Lung microvascular endothelial cell (primary cell): ENCODE results near the gene NPHP4. TPM values are rescaled to one million over a fixed set of nuclear protein-coding genes. Genes with fewer than 3 reads are reported as not detected.

Experiments used
- DNase-seq, 2 donors: peaks; one replicate each; pipeline versions ENCODE4 v3.0.0 to v3.0.0-alpha.2; 2010; ENCODE audit warnings: low read depth in 2 of 2
- total RNA-seq: library from RNA; depleted of rRNA; stranded (reverse); fragments of >200 nt; gene quantifications from 2 replicates; pipeline ENCODE4 v1.2.1, GENCODE V29; 2014

NPHP4 gene
- 1.4 and 1.5 TPM in 2 replicates for total RNA-seq

DNA sequence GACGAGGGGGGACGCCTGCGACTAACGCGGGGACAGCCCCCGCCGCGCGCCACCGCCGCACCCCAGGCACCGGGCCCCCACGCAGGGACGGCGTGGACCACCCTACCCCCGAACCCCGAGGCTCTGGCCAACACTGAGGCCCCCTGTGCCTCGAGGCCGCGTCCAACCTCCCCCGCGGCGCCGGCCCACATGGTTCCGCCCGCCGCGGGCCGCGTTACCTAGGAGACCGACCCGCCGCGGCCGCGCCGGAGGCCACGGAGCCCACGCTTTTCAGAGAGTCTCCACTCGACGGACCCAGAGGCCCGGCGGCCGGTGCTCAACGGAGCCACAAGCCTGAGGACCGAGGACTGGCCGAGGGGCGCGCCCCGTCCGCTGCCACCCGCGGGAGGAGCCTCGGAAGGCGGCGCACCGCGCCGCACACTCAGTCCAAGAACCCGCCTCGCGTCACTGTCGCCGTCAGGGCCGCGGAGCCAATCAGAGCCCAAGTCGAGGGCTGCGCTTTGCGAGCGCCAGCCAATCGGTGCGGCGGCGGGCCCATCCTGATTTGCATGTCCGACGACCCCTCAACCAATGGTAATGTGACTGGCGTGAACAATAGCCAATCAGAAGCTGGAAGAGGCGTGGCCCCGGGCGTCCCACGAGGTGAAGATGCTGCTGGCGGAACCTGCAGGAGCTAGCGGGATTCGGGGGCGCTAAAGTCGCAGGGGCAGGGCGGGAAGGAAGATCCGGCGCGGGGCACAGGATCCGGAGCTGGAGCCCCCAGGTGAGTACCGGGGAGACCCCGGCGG is at the start of gene NPHP4:
TSS of gene NPHP4 (minus strand) at position 400 of the 788 bp plus-strand sequence. CDS start 6,136 bp downstream, outside the sequence.
- DNase-seq: peak; percentile 100

DNA sequence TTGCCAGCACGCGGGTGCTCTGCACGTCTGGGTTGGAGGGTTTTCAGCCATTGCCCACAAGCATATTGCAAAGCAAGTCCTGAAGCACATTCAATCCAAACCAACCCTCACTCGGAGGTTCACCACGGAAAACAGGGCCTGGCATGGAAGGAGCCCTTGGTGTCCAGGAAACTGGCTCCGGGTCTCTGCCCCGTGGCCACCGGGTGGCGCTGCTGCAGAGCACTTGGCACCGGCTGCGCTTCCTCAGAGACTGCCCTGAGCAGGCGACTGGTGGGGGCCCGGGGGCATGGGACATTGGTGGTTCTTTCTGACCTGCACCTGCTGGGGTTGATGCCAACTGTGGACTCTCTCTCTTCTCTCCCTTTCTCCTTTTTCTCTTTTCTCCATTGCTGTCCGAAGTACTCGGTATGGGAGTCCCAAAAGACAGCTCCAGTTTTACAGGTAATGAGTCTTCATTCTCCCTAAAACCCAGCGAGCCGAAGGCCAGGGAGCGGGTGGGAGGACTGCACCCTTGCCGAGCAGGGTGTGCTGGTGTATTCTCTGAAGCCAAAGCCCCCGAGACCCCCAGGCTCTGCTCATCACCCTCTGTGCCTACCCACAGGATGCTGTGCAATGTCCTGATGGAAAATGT is 49.3 kb upstream of the NPHP4 start:
- DNase-seq: peak; percentile 47 to 59

GRCh38 chr1:6040861-6041415 is 48.7 kb upstream of the NPHP4 start:
- DNase-seq: no peak

GRCh38 chr1:6040444-6040843 is 48.2 kb upstream of the NPHP4 start:
- DNase-seq: no peak

DNA sequence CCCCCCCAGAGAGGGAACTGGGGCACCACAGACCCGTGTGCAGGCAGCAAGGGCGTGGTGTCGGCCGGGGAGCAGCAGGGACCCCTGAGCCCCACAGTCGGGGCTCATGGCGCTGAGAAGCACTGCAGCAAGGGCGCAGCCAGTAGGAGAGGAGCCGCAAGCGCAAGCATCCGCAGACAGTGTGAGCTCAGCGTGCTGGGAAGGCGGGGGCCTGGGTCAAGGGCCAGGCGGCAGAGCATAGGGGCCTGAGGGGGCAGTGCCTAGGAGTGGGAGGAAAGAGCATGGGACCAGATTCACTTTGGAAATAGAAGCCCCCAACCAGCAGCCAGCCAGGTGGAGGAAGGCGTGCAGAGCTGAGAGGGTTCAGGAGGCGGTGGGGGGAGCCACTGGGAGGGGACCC is 46.8 kb upstream of the NPHP4 start:
- DNase-seq: no peak

DNA sequence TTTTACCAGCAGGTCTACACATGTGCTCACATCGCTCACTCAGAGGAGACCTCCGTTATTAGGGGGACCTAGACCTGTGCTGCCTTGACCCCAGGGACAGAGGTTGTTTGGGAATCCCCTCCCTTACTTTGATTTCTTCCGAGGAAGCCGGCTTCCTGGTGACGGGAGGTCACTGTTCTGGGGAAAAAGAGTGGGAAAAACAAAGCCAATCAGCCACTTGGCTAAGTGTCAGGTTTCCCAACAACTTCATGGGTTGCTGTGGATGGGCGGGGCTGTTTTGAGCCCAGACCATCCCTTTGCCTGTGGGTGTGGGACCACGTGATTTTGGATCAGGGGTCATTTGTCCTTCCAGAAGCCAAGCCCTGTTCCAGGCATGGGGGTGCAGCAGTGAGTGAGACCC is 46.4 kb upstream of the NPHP4 start:
- no peak for DNase-seq

DNA sequence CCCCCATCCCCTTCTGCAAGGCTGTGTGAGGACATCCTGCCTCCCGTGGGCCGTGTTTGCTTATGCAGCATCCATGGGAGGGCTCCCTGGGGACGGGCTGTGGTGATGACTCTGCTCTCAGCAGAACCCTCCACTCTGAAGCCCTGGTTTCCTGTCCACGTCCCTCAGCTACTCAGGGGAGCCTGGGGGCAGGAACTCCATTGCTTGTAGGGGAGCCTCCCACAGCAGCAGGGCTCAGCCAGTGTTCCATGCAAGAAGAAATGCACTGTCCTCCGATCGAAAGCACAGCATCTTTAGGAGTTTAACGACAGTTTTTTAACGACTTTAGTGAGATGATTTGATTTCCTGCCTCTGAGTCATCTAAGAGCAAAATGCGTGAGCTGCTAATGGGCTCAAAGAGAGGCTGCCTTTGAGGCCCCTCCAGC is 45.1 kb upstream of the NPHP4 start:
- peak in 1 of 2 donors; percentile 11 for DNase-seq

GRCh38 chr1:6035719-6036118 is 43.5 kb upstream of the NPHP4 start:
- DNase-seq: no peak

DNA sequence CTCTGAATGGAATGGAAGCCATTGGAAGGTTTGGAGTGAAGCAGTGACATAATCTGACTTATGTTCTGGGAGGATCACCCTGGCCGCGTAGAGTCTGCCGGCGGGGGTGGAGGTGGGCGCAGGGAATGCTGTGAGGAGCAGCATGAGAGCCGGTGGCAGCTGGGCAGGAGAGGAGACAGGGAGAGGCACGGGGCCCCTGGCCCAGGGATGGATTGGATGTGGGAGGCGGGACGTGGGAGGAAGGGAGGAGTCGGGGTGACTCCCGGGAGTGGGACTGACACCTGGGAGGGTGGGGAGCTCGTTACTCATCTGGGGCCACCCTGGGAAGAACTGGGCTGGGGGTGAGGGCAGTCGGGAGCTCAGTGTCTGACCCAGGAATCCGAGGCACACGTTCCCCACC is 43.1 kb upstream of the NPHP4 start:
- no peak for DNase-seq

GRCh38 chr1:6034750-6035096 is 42.5 kb upstream of the NPHP4 start:
- no peak for DNase-seq

GRCh38 chr1:6033986-6034749 is 41.9 kb upstream of the NPHP4 start:
- peak; percentile 47 to 62 for DNase-seq

- DNase-seq: no peak
Measured at GRCh38 chr1:6033124-6033523, 40.9 kb upstream of the NPHP4 start.

DNA sequence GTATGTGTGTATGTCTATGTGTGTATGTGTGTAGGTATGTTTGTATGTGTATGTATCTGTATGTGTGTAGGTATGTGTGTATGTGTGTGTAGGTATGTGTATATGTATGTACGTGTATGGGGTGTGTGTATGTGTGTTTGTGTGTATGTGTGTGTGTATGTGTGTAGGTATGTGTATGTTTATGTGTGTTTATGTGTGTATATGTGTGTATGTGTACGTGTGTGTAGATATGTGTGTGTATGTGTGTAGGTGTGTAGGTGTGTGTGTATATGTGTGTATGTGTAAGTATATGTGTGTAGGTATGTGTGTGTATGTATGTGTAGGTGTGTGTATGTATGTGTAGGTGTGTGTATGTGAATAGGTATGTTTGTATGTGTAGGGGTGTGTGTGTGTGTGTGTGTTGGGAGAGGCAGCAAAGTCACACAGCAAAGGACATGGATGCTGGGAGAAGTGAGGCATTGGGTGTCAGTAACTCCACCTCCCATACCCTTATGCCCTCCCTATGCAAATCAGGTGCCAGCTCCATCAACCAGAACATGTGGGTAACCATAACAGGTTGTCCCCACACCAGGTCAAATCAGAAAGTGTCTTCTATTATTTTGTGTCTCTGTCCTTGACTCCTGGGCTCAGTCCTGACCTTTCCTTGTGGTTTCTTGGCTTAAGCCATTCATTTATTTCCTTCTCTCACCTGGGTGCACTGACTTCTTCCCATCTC is 38.5 kb upstream of the NPHP4 start:
- no peak for DNase-seq

- no peak for DNase-seq
Measured at GRCh38 chr1:6030132-6030531, 37.9 kb upstream of the NPHP4 start.

- DNase-seq: no peak
Measured at GRCh38 chr1:6029351-6029750, 37.1 kb upstream of the NPHP4 start.

GRCh38 chr1:6028042-6028850 is 36.0 kb upstream of the NPHP4 start:
- peak in 1 of 2 donors; percentile 19 for DNase-seq

DNA sequence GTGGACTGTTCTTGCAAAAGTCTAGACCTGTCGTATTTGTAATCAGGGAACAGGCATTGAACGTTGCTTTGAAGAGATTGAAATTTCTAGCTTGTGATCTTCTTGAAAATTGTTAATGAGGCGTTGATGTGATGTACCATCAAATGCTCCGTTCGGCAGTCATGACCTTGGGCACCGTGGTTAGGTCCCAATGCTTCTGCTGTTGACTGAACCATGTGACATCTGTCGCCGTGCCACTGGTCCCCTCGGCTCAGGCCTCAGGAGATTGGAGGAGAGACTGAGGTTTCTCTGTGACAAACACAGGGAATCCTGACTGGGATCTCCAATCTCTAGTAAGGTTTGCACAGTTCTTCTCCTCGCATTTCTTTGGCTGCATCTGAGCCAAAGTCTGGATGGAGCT is 35.4 kb upstream of the NPHP4 start:
- DNase-seq: no peak

DNA sequence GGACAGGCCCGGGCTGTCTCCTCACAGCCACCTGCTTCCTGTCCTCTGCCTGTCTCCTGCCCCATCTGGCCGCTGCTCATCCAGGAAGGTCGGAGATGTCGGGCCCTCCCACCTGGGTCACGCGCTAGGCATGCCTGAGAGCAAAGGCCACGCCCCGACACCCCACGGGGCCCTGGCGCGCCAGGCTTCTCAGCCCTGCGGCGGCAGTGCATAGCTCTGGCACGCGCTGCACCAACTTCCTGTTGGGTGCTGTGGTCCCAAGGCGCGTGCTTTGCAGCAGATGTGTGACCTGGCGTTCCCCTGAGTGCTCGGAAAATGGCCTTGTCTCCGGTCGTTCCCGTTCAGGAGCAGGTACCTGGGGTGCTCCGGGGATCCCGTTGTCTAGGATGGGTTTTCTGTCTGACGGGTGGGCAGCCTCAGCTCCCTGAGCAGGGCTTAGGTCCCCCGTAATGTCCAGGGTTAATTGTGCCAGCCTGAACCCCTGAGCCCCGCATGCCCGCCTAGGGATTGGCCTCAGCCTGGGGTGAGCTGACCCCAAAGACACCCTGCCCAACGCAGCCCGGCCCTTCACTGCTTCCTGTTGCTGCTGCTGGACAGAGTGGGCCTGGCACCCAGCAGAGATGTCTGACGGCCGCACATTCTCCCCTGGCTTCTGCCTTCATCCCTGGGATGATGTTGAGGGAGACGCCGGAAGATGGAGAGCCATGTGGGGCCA is 34.0 kb upstream of the NPHP4 start:
- DNase-seq: peak; percentile 16 to 22

DNA sequence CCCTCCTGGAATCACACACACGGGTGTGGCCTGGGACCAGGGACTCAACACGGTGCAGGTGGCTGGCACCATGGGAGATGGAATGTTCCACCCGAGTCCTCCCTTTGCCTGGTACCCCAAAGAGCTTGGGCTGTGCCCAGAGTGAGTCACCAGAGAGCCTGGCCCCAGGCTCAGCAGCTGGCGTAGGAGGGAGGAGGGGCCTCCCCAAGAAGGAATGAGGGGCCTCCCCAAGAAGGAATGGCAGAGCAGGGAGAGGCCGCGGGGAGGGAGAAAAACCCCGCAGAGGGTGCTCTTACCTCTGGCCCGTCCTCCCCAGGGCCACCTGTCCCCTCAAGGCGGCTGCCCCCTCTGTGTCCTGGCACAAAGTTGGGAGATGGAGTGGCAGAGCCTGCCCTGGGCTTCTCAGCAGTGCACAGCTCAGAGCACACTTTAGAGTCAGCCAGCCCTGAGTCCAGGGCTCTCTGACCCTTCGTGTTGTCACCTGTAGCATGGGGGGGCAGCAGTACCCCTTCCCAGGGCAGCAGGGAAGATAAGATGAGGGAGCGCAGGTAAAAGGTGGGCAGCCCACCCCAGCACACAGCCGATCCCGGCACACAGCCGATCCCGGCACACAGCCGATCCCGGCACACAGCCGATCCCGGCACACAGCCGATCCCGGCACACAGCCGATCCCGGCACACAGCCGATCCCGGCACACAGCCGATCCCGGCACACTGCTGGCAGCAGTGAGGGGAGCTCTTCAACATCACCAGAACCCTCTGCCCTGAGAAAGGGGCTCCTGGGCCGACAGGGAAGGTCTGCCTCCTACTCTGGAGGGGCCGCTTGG is 33.3 kb upstream of the NPHP4 start:
- DNase-seq: no peak
